SK-N-SH (cell line): ENCODE results near the gene PCBD2. TPM values are rescaled to one million over a fixed set of nuclear protein-coding genes. Genes with fewer than 3 reads are reported as not detected.

Experiments used
- CTCF ChIA-PET: fragments of 300-600, 350-600 bp; formaldehyde crosslinking; extraction: SDS; loops from one replicate; lab custom pipeline; 2021; lab: Yijun Ruan, JAX
- POLR2A ChIA-PET: fragments of 350-600 bp; sonication (Branson Sonifier 250); formaldehyde crosslinking; extraction: SDS; loops from one replicate; lab custom pipeline; 2020; ENCODE audit warnings: antibody characterized with exemption, inconsistent platforms; lab: Yijun Ruan, JAX
- DNase-seq: peaks from one replicate; pipeline ENCODE4 v3.0.0; 2012
- H2AFZ ChIP-seq: fragments of 200-600 bp; sonication (generic); 2 replicates; pipeline ENCODE4 v1.8.1; 2016; ENCODE audit warnings: antibody characterized with exemption, mild to moderate bottlenecking, low read depth
- H3F3A ChIP-seq: fragments of 200-600 bp; sonication (generic); replicated peaks from 2 replicates; pipeline ENCODE3; 2016; ENCODE audit warnings: antibody characterized with exemption, mild to moderate bottlenecking; ENCODE audit not compliant: insufficient read depth
- H3K27ac ChIP-seq, 2 experiments: fragments of 200-500 bp in 1 of 2; fragments of 200-600 bp in 1 of 2; sonication (Bioruptor generic) in 1 of 2; sonication (generic), shearing (Covaris generic) in 1 of 2; 2 replicates each; pipeline versions ENCODE4 v1.5.1 to v1.6.1; 2014 to 2016; ENCODE audit warnings: low read depth in 2 of 2, inconsistent platforms in 1 of 2, low read length in 1 of 2, mild to moderate bottlenecking in 1 of 2, mixed read lengths in 1 of 2
- H3K27me3 ChIP-seq: fragments of 200-600 bp; sonication (generic), shearing (Covaris generic); 2 replicates; pipeline ENCODE4 v1.6.1; 2016; ENCODE audit warnings: mixed run types; ENCODE audit not compliant: insufficient read depth
- H3K36me3 ChIP-seq, 2 experiments: fragments of 200-500 bp in 1 of 2; fragments of 200-600 bp in 1 of 2; sonication (Bioruptor generic) in 1 of 2; sonication (generic) in 1 of 2; replicated peaks in 1 of 2; 2 replicates each; pipeline versions ENCODE3 to v1.5.1; 2014 to 2016; ENCODE audit warnings: low read length in 1 of 2, mild to moderate bottlenecking in 1 of 2; ENCODE audit not compliant: insufficient read depth in 2 of 2, control insufficient read depth in 1 of 2
- H3K4me1 ChIP-seq, 2 experiments: fragments of 200-500 bp in 1 of 2; fragments of 200-600 bp in 1 of 2; sonication (Bioruptor generic) in 1 of 2; sonication (generic), shearing (Covaris generic) in 1 of 2; 2 replicates each; pipeline versions ENCODE4 v1.5.1 to v1.6.1; 2014 to 2016; ENCODE audit warnings: low read depth in 1 of 2, low read length in 1 of 2, mixed run types in 1 of 2; ENCODE audit not compliant: insufficient read depth in 2 of 2, control insufficient read depth in 1 of 2
- H3K4me2 ChIP-seq: fragments of 200-600 bp; sonication (generic), shearing (Covaris generic); 2 replicates; pipeline ENCODE4 v1.6.1; 2017; ENCODE audit warnings: mixed run types
- H3K4me3 ChIP-seq, 2 experiments: fragments of 200-500 bp in 1 of 2; fragments of 200-600 bp in 1 of 2; sonication (Bioruptor generic) in 1 of 2; sonication (generic), shearing (Covaris generic) in 1 of 2; 2 replicates each; pipeline versions ENCODE4 v1.5.1 to v1.8.1; 2014 to 2016; ENCODE audit warnings: low read depth in 2 of 2, inconsistent platforms in 1 of 2, low read length in 1 of 2, mild to moderate bottlenecking in 1 of 2, mixed read lengths in 1 of 2, moderate library complexity in 1 of 2
- H3K79me2 ChIP-seq: fragments of 200-600 bp; sonication (generic); 2 replicates; pipeline ENCODE4 v1.8.1; 2017; ENCODE audit warnings: mild to moderate bottlenecking; ENCODE audit not compliant: insufficient read depth
- H3K9ac ChIP-seq: fragments of 200-600 bp; sonication (generic); 2 replicates; pipeline ENCODE4 v1.6.1; 2017; ENCODE audit warnings: mixed run types
- H3K9me2 ChIP-seq: fragments of 200-600 bp; sonication (generic); 2 replicates; pipeline ENCODE4 v1.6.1; 2017; ENCODE audit warnings: mixed run types
- H3K9me3 ChIP-seq: fragments of 200-600 bp; sonication (generic); 2 replicates; pipeline ENCODE4 v1.6.1; 2017; ENCODE audit warnings: mixed run types, mild to moderate bottlenecking, moderate library complexity
- H4K20me1 ChIP-seq: fragments of 200-600 bp; sonication (generic); 2 replicates; pipeline ENCODE4 v1.6.1; 2017; ENCODE audit warnings: mild to moderate bottlenecking, mixed run types; ENCODE audit not compliant: insufficient read depth
- CTCF ChIP-seq: fragments of 200-600 bp; sonication (generic); IDR thresholded peaks from 2 replicates; pipeline ENCODE4 v1.6.1; 2017; ENCODE audit warnings: antibody characterized with exemption, mild to moderate bottlenecking, moderate library complexity
- ELF1 ChIP-seq: IDR thresholded peaks from 2 replicates; pipeline ENCODE4 v1.4.0; 2012
- EZH2phosphoT487 ChIP-seq: fragments of 200-600 bp; sonication (generic); IDR thresholded peaks from 2 replicates; pipeline ENCODE4 v1.6.1; 2017; ENCODE audit warnings: low read depth, mixed run types, mild to moderate bottlenecking, antibody characterized with exemption, moderate library complexity, borderline replicate concordance
- FOXJ3 ChIP-seq: sonication (generic); formaldehyde crosslinking; IDR thresholded peaks from 2 replicates; pipeline ENCODE4 v1.5.1; 2020; ENCODE audit warnings: mild to moderate bottlenecking, missing genetic modification reagents
- FOXM1 ChIP-seq: IDR thresholded peaks from 2 replicates; pipeline ENCODE4 v1.4.0; 2012; ENCODE audit warnings: low read depth, mild to moderate bottlenecking
- GABPA ChIP-seq: IDR thresholded peaks from 2 replicates; pipeline ENCODE4 v1.4.0; 2012; ENCODE audit warnings: low read depth, mild to moderate bottlenecking
- MAX ChIP-seq: IDR thresholded peaks from 2 replicates; pipeline ENCODE4 v1.4.0; 2012; ENCODE audit warnings: low read depth
- MEF2A ChIP-seq: IDR thresholded peaks from 2 replicates; pipeline ENCODE4 v1.4.0; 2012; ENCODE audit warnings: low read depth, borderline replicate concordance
- NRF1 ChIP-seq: IDR thresholded peaks from 2 replicates; pipeline ENCODE4 v1.6.1; 2012; ENCODE audit warnings: low read depth, mild to moderate bottlenecking, low read length
- PBX3 ChIP-seq: IDR thresholded peaks from 2 replicates; pipeline ENCODE4; 2012
- POLR2AphosphoS5 ChIP-seq: IDR thresholded peaks from 2 replicates; pipeline ENCODE4 v1.6.1; 2012; ENCODE audit warnings: low read depth, low read length
- RFX5 ChIP-seq: IDR thresholded peaks from 2 replicates; pipeline ENCODE4 v1.6.1; 2012; ENCODE audit warnings: mild to moderate bottlenecking, improper control_type of control experiment, low read length
- TCF12 ChIP-seq: IDR thresholded peaks from 2 replicates; pipeline ENCODE4 v1.4.0; 2012
- TEAD4 ChIP-seq: IDR thresholded peaks from 2 replicates; pipeline ENCODE4 v1.4.0; 2012; ENCODE audit warnings: mild to moderate bottlenecking, borderline replicate concordance; ENCODE audit not compliant: insufficient read depth
- USF1 ChIP-seq: IDR thresholded peaks from 2 replicates; pipeline ENCODE4 v1.4.0; 2012; ENCODE audit warnings: low read depth, borderline replicate concordance
- USF2 ChIP-seq: fragments of 150-350 bp; IDR thresholded peaks from 2 replicates; pipeline ENCODE4 v1.6.1; 2017; ENCODE audit warnings: antibody characterized with exemption, low read length, low read depth, borderline replicate concordance
- WGBS: methylation state at CpG from one replicate; pipeline ENCODE4 v1.1.6; 2017; ENCODE audit warnings: low lambda C conversion rate; 5-methylcytosine and 5-hydroxymethylcytosine counted together
- polyA plus RNA-seq, 3 experiments: library from polyadenylated mRNA; depleted of rRNA; stranded (reverse); fragments of >200 nt; gene quantifications; 2 replicates each; pipeline ENCODE4 v1.2.3, GENCODE V29; 2012

Gene PCBD2
- polyA plus RNA-seq, 1 of the 3 experiments (the other 2 are of a cell fraction), result 5.1 TPM

- no peak overlapping the region for H3K4me2 ChIP-seq
- no peak overlapping the region for H3K9ac ChIP-seq
- no peak for DNase-seq
- peaks cover 0 to 3% of the 10 kb centered on the region in 2 experiments for H3K36me3 ChIP-seq
- H3K27me3 ChIP-seq, result no peaks in the 10 kb centered on the region
- ChIA-PET POLR2A (no interaction called here), CTCF (no interaction called here)
- no peak overlapping the region for H3K27ac ChIP-seq
- no peaks in the 10 kb centered on the region for H3K79me2 ChIP-seq
- H3K9me2 ChIP-seq, result no peaks in the 10 kb centered on the region
- no peak for TF ChIP-seq CTCF
- no peak for TF ChIP-seq TCF12
- TF ChIP-seq FOXJ3, result no peak
- TF ChIP-seq GABPA, result no peak
- TF ChIP-seq MAX, result no peak
- no peak for TF ChIP-seq POLR2AphosphoS5
- no peak for TF ChIP-seq USF2
- H3K9me3 ChIP-seq, result no peaks in the 10 kb centered on the region
- no peaks in the 10 kb centered on the region for H4K20me1 ChIP-seq
- no peaks in the 10 kb centered on the region for H3K4me1 ChIP-seq
- H2AFZ ChIP-seq, result no peak overlapping the region
- H3F3A ChIP-seq, result no peaks in the 10 kb centered on the region
- H3K4me3 ChIP-seq, result no peak overlapping the region
Measured at GRCh38 chr5:134975843-134976242, 70.9 kb downstream of the PCBD2 start.

GRCh38 chr5:134976841-134977240 is 71.9 kb downstream of the PCBD2 start:
- H3K9me3 ChIP-seq, result no peaks in the 10 kb centered on the region
- no peaks in the 10 kb centered on the region for H3K79me2 ChIP-seq
- peaks cover 0 to 3% of the 10 kb centered on the region in 2 experiments for H3K36me3 ChIP-seq
- DNase-seq, result no peak
- no peak overlapping the region for H3K27ac ChIP-seq
- H2AFZ ChIP-seq, result no peak overlapping the region
- no peaks in the 10 kb centered on the region for H3K27me3 ChIP-seq
- no peak overlapping the region for H3K4me3 ChIP-seq
- no peak overlapping the region for H3K4me2 ChIP-seq
- no peaks in the 10 kb centered on the region for H3F3A ChIP-seq
- ChIA-PET POLR2A (no interaction called here), CTCF (interaction anchor here (0.6 kb wide), 1 partner anchor 97 kb away, joined by 3 read pairs; no protein-coding TSS in a partner anchor)
- H4K20me1 ChIP-seq, result no peaks in the 10 kb centered on the region
- WGBS, result 100% methylated on average over 1 of the region's 1 CpG
- H3K9me2 ChIP-seq, result no peaks in the 10 kb centered on the region
- H3K9ac ChIP-seq, result no peak overlapping the region
- H3K4me1 ChIP-seq, result no peaks in the 10 kb centered on the region
- TF ChIP-seq PBX3 (no peak), ELF1 (no peak), EZH2phosphoT487 (no peak), USF1 (no peak), MEF2A (no peak), FOXM1 (no peak), USF2 (no peak), NRF1 (no peak), MAX (no peak), RFX5 (no peak), TEAD4 (no peak)
